NCI-H187 treated with DMSO at 0.1 percent for 48 hours (cell line): ENCODE measurements around the gene CXCL16.
A peak's percentile ranks its signal among the peaks of the same experiment; 100 is the strongest.
"Not testable (repeated sequence)": the region's sequence is repeated elsewhere in the genome, so short reads cannot be mapped to it uniquely, and the experiment has no call there.

Experiments used
- DNase-seq: peaks from one replicate; lab custom pipeline; 2025; lab: John Stamatoyannopoulos, UW

The CXCL16 gene

GRCh38 chr17:4721203-4722135 is 18.3 kb downstream of the CXCL16 start:
- no peak for DNase-seq

GRCh38 chr17:4720787-4721186 is 18.9 kb downstream of the CXCL16 start:
- DNase-seq: no peak

GRCh38 chr17:4719684-4720221 is 20.0 kb downstream of the CXCL16 start:
- DNase-seq: no peak

- no peak for DNase-seq
These were observed 20.6 kb downstream of the CXCL16 start for GRCh38 chr17:4719146-4719545.

DNA sequence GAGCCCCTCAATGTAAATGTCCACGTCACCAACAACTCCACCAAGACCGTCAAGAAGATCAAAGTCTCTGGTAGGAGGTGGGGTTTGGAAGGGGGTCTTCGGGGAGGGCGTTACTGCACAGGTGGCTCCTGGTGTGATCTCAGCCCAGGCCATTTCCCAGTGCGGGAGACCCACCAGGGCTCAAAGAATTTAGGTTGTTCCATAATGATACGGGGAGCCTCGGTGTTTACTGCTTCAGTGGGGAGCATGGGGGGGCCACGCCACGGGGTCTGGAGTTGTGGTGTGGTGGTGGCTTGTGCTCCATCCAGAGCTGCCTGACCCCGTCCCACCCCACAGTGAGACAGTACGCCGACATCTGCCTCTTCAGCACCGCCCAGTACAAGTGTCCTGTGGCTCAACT is 21.5 kb downstream of the CXCL16 start:
- no peak for DNase-seq

DNA sequence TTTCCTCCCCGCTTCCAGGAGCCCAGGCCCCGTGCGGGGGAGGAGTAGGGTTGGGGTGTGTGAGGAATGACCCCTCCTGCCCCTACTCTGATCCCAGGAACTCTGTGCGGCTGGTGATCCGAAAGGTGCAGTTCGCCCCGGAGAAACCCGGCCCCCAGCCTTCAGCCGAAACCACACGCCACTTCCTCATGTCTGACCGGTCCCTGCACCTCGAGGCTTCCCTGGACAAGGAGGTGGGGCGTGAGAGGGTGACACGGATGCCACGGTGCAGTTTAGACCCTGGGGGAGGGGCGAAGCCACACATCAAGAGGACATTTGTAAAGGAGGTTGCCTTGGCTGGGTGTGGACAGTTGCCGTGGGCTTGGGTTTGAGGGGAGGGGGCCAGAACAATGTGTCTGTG is 21.9 kb downstream of the CXCL16 start:
- no peak for DNase-seq

GRCh38 chr17:4716081-4716480 is 23.6 kb downstream of the CXCL16 start:
- no peak for DNase-seq

GRCh38 chr17:4715063-4715744 is 24.5 kb downstream of the CXCL16 start:
- no peak for DNase-seq

DNA sequence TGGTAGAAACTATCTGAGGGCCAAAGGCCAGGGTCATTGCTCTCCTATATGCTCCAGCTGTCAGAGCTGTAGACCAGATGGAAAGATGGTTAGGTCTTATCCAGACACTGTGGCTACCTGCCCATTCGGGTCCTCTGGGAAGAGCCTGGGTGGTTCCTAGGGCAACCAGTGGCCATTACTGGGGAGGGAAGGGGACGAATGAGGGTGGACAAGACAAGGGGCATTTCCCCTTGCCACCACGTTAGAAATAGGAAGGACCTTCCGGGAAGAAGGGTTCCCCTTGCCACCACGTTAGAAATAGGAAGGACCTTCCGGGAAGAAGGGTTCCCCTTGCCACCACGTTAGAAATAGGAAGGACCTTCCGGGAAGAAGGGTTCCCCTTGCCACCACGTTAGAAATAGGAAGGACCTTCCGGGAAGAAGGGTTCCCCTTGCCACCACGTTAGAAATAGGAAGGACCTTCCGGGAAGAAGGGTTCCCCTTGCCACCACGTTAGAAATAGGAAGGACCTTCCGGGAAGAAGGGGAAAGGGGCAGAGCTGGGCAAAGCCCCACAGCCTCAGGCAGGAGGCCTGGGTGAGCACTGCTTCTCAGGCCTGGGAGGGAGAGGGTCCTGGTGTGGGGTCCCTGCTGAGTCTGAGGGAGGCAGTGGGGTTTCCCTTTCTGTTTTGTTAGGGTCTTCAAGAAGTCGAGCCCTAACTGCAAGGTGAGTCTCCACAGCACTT is 25.2 kb downstream of the CXCL16 start:
- DNase-seq: not testable (repeated sequence)

DNA sequence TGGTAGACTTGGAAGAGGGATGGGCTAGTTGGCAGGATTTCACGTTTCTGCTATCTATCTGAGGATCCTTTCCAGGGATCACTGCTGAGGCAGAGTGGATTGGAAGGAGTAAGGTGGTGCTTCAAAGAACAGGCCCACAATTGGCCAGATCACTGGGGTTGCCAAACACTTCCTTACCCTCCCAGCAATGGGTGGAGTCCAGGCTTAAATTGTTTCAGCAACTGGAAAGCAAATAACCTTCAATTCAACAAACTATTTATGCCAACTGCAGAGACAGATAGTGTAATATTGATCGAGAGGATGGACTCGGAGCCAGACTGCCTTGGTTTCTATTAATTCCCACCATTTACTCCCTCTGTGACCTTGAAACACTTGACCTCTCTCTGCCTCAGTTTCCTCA is 27.2 kb downstream of the CXCL16 start:
- DNase-seq: no peak

GRCh38 chr17:4711661-4712181 is 28.0 kb downstream of the CXCL16 start:
- DNase-seq: no peak

GRCh38 chr17:4710693-4711634 is 28.8 kb downstream of the CXCL16 start:
- no peak for DNase-seq

GRCh38 chr17:4709794-4710692 is 29.7 kb downstream of the CXCL16 start, which contains the start of gene ARRB2:
ARRB2 (plus strand) TSS chr17:4710632; CDS start chr17:4710722, 90 bp downstream.
- DNase-seq: peak; percentile 78

DNA sequence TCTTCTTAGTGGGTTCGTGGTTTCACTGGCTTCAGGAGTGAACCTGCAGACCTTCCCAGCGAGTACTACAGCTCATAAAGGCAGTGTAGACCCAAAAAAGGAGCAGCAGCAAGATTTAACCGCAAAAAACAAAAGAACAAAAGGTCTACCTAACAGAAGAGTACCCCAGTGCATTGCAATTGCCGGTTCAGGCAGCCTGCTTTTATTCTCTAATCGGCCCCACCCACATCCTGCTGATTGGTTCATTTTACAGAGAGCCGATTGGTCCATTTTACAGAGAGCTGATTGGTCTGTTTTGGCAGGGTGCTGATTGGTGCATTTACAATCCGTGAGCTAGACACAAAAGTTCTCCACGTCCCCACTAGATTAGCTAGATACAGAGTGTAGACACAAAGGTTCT is 31.3 kb downstream of the CXCL16 start:
- DNase-seq: no peak

GRCh38 chr17:4706121-4706520 is 33.6 kb downstream of the CXCL16 start:
- DNase-seq: no peak

GRCh38 chr17:4704991-4705390 is 34.7 kb downstream of the CXCL16 start:
- no peak for DNase-seq

- DNase-seq: not testable (repeated sequence)
These were observed 35.2 kb downstream of the CXCL16 start for GRCh38 chr17:4704574-4704907.

- DNase-seq: no peak
These were observed 36.4 kb downstream of the CXCL16 start for GRCh38 chr17:4703330-4703691.

- DNase-seq: no peak
These were observed 38.6 kb downstream of the CXCL16 start for GRCh38 chr17:4701116-4701515.
